Endothelial cell of hepatic sinusoid (primary cell): ENCODE measurements around the gene VWC2.
"Not testable (repeated sequence)": the region's sequence is repeated elsewhere in the genome, so short reads cannot be mapped to it uniquely, and the experiment has no call there.

Experiments used
- in situ Hi-C: cut with HindIII; loops from 2 replicates; pipeline ENCODE4 v1.10.0; 2017; ENCODE audit warnings: low sequenced_read_pairs

The VWC2 gene

GRCh38 chr7:49848211-49848841 is 74.9 kb downstream of the VWC2 start:
- in situ Hi-C loops, result no loop called here

GRCh38 chr7:49850921-49851613 is 77.6 kb downstream of the VWC2 start:
- in situ Hi-C loops, result no loop called here

- in situ Hi-C loops, result not testable (repeated sequence)
Measured at GRCh38 chr7:49851614-49851934, 78.1 kb downstream of the VWC2 start.

DNA sequence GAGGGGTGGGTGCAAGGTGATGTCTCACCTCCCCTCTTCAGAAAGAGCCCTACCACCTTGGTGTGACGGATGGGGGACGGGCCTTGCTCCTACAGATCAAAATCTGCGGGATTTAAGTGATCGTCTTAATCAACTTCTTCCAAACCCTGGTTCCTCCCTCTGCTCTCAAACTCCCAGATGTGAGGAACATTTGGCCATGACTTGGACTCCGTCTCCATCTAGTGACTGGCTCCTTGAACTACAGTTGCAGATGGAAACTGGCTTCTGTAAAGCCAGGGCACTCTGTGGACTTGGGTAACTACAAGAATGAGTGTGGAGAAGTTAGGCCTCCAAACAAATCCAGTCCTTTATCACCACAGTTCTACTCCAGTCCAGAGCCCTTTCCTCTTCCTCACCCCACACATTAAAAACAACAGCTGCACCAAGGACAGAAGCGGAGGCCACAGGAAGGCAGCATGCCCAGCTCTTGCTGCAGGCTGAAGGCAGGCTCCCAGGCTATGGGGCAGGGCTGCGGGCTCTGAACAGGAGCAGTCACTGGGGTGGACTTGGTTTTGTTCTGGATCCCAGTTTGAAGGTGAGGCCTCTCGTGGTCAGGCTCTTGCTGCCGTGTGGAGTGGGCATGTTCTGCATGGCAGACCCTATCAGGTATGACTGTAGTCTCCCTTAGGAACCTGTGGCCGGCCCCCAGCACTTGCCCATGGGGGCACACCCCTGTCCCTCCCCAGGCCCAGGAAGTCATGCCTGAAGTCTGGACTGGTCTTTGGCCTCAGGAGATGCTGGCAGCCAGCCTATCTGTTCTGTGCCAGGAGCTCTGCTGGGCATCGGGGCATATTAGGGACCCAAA is 79.4 kb downstream of the VWC2 start:
- in situ Hi-C loops, result no loop called here

- in situ Hi-C loops, result no loop called here
Measured at GRCh38 chr7:49855281-49855980, 82.0 kb downstream of the VWC2 start.

- in situ Hi-C loops, result no loop called here
Measured at GRCh38 chr7:49860293-49860692, 86.9 kb downstream of the VWC2 start.

DNA sequence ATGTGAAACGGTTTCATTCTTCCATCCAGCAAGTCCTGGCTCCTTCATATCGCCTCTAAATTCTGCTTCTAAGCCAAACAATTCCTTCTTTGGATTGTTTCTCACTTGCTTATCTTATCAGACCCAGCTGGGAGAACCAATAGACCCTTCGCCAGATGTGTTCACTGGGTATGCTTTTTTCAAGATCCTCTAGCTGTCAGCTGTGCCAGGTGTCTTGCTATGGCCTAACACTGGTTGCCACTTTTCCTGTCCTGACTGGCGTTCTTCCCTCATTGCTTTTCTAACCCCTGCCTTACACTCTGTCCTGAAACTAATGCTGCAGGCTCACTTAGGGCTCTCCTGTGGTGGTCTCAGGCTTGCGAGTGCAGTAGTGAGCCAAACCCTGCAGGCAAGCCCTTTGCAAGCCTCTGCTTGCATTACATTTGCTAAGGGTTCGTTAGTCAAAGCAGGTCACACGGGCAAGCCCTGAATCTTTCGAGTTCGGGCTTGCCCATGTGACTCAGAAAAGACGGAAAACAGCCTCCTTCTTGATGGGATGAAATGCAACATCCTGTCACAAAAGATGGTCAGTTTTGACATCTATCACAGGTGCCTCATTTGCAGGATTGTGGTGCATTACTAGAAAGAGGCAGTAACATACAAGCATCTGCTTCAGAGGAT is 92.8 kb downstream of the VWC2 start:
- in situ Hi-C loops, result no loop called here

DNA sequence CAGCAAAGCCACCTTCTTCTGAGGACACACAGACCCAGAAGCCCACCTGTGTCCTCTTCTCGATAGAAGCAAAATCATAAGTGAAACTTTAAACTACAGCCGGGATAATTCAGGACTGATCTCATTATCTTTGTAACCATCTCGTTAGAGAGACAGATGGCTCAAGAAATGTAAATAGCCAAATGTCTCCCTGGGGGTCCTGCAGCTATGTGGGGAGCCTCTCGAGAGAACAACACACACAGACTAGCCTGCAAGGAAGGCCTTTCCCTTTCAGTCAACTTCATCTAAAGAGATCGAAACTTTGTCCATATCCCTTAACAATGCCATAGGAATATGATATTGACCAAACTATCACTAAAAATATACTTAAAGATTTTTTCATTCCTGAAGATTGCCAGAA is 93.5 kb downstream of the VWC2 start:
- in situ Hi-C loops, result no loop called here

DNA sequence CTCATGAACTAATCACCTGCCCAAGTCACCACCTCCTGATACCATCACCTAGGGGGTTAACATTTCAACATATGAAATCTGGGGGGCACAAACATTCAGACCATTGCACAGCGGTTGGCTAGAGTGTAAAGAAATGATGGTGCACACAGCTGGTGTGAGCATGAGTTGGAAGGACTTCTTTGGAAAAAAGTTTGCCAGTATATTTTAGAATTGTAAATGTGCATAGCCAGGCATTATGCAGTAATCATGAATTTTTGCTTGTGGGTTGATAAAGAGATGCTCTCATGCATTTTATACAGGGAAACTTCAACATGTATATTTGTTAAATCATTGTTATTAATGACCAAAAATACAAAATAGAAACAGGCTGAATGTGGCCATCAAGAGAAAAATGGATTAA is 100.0 kb downstream of the VWC2 start:
- in situ Hi-C loops, result no loop called here

DNA sequence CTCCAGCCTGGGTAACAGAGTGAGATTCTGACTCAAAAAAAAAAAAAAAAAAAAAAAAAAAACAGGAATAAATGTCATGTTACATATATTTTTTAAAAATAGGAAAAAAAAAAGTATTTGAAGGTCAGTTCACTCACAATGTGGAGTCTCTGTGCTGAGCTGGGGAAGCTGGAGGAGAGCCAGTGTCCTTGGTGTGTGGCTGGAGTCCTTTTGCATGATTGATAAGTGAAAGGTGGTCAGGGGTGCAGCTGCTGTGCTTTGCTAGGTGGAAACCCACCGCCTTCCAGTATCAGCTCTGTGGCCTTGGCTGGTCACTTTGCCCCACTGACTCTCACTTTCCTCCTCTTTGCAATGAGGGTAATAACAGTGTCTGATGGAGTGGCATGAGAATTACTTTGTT is 101.9 kb downstream of the VWC2 start:
- in situ Hi-C loops, result no loop called here

- in situ Hi-C loops, result no loop called here
Measured at GRCh38 chr7:49876202-49876601, 102.8 kb downstream of the VWC2 start.

DNA sequence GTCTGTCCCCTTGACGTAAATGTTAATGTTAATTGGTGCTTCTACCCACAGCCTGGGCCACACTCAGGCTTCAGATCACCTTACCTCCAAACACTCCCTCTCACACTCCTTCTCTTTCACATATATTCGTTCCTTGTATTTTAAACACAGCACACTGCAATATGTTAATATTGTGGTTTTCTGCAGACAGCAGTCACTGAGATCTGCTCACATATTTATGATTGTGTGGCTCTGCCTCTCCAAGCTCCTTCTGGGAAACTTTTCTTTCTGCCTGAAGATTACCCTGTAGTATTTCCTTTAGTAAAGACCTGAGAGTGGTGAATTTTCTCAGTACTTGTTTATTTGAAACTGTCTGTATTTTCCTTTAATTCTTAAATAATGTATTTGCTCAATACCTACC is 104.7 kb downstream of the VWC2 start:
- in situ Hi-C loops, result no loop called here

GRCh38 chr7:49878627-49879026 is 105.2 kb downstream of the VWC2 start:
- in situ Hi-C loops, result no loop called here

- in situ Hi-C loops, result no loop called here
Measured at GRCh38 chr7:49883933-49884332, 110.5 kb downstream of the VWC2 start.

DNA sequence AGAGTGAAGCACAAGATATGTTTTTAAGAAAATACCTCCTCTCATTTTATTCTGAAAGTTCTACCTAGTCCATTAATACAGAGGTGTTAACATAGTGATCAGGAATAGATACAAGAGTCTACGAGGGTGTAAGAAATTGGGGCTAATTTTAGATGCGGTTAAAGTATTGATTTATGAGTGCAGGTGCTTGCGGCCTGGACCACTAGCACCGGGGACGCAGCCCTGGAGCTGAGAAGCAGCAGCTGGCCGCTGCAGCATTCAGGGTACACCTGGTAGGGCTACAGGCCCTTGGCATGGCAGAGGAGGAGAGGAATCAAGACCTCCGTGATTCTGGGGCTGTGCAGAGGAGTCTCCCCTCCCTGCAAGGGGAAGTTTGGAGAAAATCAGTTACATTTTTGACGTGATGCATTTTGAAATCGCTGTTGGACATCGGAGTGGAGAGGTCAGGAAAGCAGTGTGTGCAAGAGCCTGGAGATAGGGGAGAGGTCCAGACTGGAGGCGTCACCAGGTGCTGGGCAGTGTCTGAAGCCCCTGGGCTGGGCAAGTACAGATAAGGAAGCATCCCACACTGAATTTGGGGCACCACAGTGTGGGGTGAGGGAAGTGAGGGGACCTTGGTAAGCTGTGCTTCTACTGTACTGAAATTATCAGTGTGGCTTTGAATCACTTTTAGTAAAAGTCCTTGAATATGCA is 112.3 kb downstream of the VWC2 start:
- in situ Hi-C loops, result no loop called here

DNA sequence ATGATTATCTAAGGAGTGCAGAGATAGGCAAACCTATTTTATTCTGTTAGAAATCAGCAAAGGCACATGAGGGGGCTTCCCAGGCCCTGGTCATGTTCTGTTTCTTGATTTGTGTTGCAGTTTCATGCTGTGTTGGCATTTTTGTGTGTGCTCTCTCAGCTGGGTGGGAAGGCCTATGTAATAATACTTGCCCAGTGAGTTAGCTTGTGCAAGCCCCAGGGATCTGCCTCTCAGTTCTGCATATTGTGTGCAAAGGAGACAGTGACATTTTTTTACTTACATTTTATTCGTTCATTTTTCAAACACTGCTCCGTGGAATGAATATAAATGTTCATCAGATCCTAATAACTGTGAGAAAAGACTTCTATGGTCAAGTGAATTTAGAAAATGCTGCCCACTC is 119.0 kb downstream of the VWC2 start:
- in situ Hi-C loops, result no loop called here

GRCh38 chr7:49893131-49893530 is 119.7 kb downstream of the VWC2 start:
- in situ Hi-C loops, result no loop called here

DNA sequence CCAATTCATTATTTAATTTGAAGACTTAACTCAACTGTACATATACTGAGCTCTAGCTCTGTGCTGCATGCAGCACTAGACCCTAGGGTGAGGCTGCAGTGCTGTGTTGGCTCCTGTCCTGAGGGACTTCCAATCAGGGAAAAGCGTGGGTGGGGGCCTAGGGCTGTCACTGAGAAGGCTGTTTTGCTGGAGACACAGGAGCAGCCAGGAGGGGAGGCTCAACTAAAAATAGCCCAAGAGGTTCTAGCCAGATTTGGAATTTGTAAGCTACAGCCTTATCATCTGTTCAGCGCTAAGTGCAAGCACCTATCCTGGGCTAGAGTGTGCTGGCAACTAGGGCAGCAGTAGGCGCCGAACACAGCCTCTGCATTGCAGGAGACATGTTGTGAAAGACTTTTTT is 121.1 kb downstream of the VWC2 start:
- in situ Hi-C loops, result no loop called here

DNA sequence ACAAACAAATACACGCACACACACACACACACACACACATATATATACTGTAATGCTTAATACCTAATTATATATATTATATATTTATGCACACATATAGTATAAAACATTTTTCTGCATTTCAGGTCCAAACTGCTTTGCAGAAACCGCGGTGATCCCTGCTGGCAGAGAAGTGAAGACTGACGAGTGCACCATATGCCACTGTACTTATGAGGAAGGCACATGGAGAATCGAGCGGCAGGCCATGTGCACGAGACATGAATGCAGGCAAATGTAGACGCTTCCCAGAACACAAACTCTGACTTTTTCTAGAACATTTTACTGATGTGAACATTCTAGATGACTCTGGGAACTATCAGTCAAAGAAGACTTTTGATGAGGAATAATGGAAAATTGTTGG is 138.5 kb downstream of the VWC2 start:
- in situ Hi-C loops, result no loop called here

DNA sequence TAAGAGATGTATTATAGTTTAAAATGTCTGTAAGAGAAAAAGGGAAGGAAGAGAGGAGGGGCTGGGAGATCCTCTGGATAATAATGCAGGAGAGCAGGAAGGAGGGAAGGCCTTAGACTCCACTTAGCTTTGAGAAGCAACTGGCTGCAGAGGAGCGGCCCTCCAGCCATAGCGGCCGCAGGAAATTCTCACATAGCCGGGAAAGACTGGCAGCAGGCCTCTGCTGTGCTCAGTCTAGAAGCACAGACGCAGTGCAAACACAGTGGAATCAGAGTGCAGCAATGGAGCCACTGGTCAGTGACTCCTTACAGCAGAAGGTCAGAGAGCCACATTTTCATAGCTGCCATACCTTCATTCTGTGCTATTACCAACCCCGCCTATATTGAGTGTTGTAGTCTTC is 153.3 kb downstream of the VWC2 start:
- in situ Hi-C loops, result no loop called here
